ENCODE results near the gene SLC5A11.

SLC5A11 gene

DNA sequence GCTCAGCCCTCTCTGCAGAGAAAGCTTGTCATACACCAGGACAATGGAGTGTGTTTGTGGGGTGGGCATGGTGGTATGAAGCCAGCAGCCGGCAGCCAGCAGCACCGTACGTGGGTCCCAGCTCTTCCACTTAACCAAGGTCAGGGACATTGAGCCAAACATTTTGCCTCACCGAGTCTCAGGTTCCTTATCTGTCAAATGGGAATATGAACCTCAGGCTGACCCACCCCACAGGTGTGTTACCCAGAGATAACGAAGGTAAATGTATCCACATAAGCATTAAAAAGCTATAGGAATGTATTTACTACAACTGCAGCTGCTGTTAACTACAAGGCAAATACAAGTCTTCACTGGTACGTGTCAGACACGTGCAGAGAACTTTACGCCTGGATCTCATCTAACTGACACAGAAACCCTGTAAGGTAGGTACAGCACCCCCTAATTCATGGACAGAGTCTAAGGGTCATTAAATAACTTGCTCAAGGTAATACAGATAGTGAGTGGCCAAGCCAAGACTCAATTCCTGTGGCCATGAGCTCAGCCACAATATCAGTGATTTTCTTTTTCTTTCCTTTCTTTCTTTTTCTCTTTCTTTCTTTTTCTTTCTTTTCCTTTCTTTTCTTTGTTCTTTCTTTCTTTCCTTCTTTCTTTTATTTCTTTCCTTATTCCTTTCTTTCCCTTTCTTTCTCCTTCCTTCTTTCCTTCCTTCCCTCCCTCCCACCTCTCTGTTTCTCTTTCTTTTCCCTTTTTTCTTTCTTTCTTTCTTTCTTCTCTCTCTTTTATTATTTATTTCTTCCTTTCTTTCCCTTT lies 990 bp downstream of the SLC5A11 start:
- H3K79me1 ChIP-seq (ENCODE audit: low read depth, low read length), result no peaks in the 10 kb centered on the region
- no peak overlapping the region for H3K23ac ChIP-seq (ENCODE audit: low read depth, low read length, poor library complexity)
- no peaks in the 10 kb centered on the region for H3K9me3 ChIP-seq (replicated peaks in 1 of 2; ENCODE audit: control insufficient read depth in 2 of 2, insufficient read depth in 1 of 2, low read depth in 1 of 2, low read length in 2 of 2)
- WGBS, 2 donors (ENCODE audit: extremely low coverage in 2 of 2, insufficient read length in 2 of 2, insufficient replicate concordance in 1 of 2), result no CpG with 5 or more reads among the region's 8 CpGs
- H2AFZ ChIP-seq (ENCODE audit: low read length), result no peak overlapping the region
- no peak overlapping the region for H2AK5ac ChIP-seq (ENCODE audit: low read depth, low read length)
- H3K4me1 ChIP-seq (ENCODE audit: control insufficient read depth in 2 of 2, insufficient read depth in 1 of 2, low read depth in 1 of 2, low read length in 2 of 2), result no peaks in the 10 kb centered on the region
- no peak overlapping the region for H4K91ac ChIP-seq (ENCODE audit: low read depth, low read length, poor library complexity)
- no peak overlapping the region for H3K27ac ChIP-seq (replicated peaks; ENCODE audit: low read length)
- no peak overlapping the region for H3K4me2 ChIP-seq (ENCODE audit: insufficient read depth, low read length, poor library complexity, severe bottlenecking)
- no peak overlapping the region for H2BK12ac ChIP-seq (ENCODE audit: low read length)
- no peak overlapping the region for H3K4ac ChIP-seq (ENCODE audit: low read length)
- H3K36me3 ChIP-seq (replicated peaks in 1 of 2; ENCODE audit: control insufficient read depth in 2 of 2, insufficient read depth in 2 of 2, low read length in 2 of 2), result no peaks in the 10 kb centered on the region
- peak overlapping the region in 1 of 2 donors; percentile 41 for H3K4me3 ChIP-seq (ENCODE audit: low read length in 2 of 2)
- peaks cover 0 to 2% (median 0%) of the 10 kb centered on the region in 3 experiments for H3K27me3 ChIP-seq (ENCODE audit: control insufficient read depth in 3 of 3, insufficient read depth in 3 of 3, low read depth in 1 of 3, low read length in 3 of 3)
- no peak overlapping the region for H3K18ac ChIP-seq (ENCODE audit: low read length)
- no peak for DNase-seq (ENCODE audit: low spot score)
- peak overlapping the region; percentile 82 for H3K14ac ChIP-seq (ENCODE audit: low read length)
- no peak overlapping the region for H2BK5ac ChIP-seq (ENCODE audit: low read length)
- H4K8ac ChIP-seq (ENCODE audit: low read depth, low read length), result no peak overlapping the region
- no peak overlapping the region for H2BK15ac ChIP-seq (ENCODE audit: low read length)
- H2BK120ac ChIP-seq (ENCODE audit: low read depth, low read length), result no peak overlapping the region
- H3K9ac ChIP-seq (ENCODE audit: low read depth, low read length, poor library complexity), result no peak overlapping the region

DNA sequence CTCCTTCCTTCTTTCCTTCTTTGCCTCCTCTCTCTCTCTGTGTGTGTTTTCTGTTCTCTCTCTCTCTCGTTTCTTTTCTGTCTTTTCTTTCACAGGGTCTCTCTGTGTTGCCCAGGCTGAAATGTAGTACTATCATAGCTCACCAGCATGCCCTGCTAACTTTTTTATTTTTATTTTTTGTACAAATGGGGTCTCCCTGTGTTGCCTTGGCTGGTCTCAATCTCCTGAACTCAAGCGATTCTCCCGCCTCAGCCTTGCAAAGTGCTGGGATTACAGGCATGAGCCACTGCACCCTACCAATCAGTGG lies 1.5 kb downstream of the SLC5A11 start:
- H2AK5ac ChIP-seq (ENCODE audit: low read depth, low read length), result no peak overlapping the region
- H4K8ac ChIP-seq (ENCODE audit: low read depth, low read length), result no peak overlapping the region
- no peaks in the 10 kb centered on the region for H3K9me3 ChIP-seq (replicated peaks in 1 of 2; ENCODE audit: control insufficient read depth in 2 of 2, insufficient read depth in 1 of 2, low read depth in 1 of 2, low read length in 2 of 2)
- no peaks in the 10 kb centered on the region for H3K79me1 ChIP-seq (ENCODE audit: low read depth, low read length)
- no peak overlapping the region for H2BK12ac ChIP-seq (ENCODE audit: low read length)
- H3K23ac ChIP-seq (ENCODE audit: low read depth, low read length, poor library complexity), result no peak overlapping the region
- no peaks in the 10 kb centered on the region for H3K36me3 ChIP-seq (replicated peaks in 1 of 2; ENCODE audit: control insufficient read depth in 2 of 2, insufficient read depth in 2 of 2, low read length in 2 of 2)
- no peak overlapping the region for H2AFZ ChIP-seq (ENCODE audit: low read length)
- DNase-seq (ENCODE audit: low spot score), result no peak
- no peak overlapping the region for H3K18ac ChIP-seq (ENCODE audit: low read length)
- H2BK5ac ChIP-seq (ENCODE audit: low read length), result no peak overlapping the region
- no peak overlapping the region for H2BK15ac ChIP-seq (ENCODE audit: low read length)
- no peak overlapping the region for H3K4me3 ChIP-seq (ENCODE audit: low read length in 2 of 2)
- no peak overlapping the region for H2BK120ac ChIP-seq (ENCODE audit: low read depth, low read length)
- H3K9ac ChIP-seq (ENCODE audit: low read depth, low read length, poor library complexity), result no peak overlapping the region
- H3K4me2 ChIP-seq (ENCODE audit: insufficient read depth, low read length, poor library complexity, severe bottlenecking), result no peak overlapping the region
- H3K27me3 ChIP-seq (ENCODE audit: control insufficient read depth in 3 of 3, insufficient read depth in 3 of 3, low read depth in 1 of 3, low read length in 3 of 3), result peaks cover 0 to 5% (median 0%) of the 10 kb centered on the region in 3 experiments
- H3K27ac ChIP-seq (replicated peaks; ENCODE audit: low read length), result no peak overlapping the region
- no CpG with 5 or more reads among the region's 3 CpGs for WGBS, 2 donors (ENCODE audit: extremely low coverage in 2 of 2, insufficient read length in 2 of 2, insufficient replicate concordance in 1 of 2)
- peaks cover 0 to 3% of the 10 kb centered on the region in 2 donors for H3K4me1 ChIP-seq (ENCODE audit: control insufficient read depth in 2 of 2, insufficient read depth in 1 of 2, low read depth in 1 of 2, low read length in 2 of 2)
- no peak overlapping the region for H3K14ac ChIP-seq (ENCODE audit: low read length)
- H3K4ac ChIP-seq (ENCODE audit: low read length), result no peak overlapping the region
- no peak overlapping the region for H4K91ac ChIP-seq (ENCODE audit: low read depth, low read length, poor library complexity)

DNA sequence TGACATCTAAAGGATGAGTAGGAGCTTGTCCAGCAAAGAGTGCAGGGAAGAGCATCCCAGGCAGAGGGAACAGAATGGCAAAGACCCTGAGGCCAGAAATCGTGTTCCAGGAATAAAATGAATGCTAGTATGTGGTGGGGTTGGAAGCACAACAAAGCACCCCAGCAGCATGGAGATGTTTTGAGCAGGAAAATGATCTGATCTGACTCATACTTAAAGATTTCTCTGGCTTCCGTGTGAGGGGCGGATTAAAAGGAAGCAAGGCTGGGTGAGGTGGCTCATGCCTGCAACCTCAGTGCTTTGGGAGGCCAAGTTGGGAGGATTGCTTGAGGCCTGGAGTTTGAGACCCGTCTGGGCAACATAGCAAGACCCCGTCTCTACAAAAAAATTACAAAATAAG lies 2.3 kb downstream of the SLC5A11 start:
- no peak for DNase-seq (ENCODE audit: low spot score)
- WGBS, 2 donors (ENCODE audit: extremely low coverage in 2 of 2, insufficient read length in 2 of 2, insufficient replicate concordance in 1 of 2), result no CpG with 5 or more reads among the region's 5 CpGs

GRCh38 chr16:24849641-24850040 lies 3.9 kb downstream of the SLC5A11 start:
- no peak overlapping the region for H3K4ac ChIP-seq (ENCODE audit: low read length)
- no peak for DNase-seq (ENCODE audit: low spot score)
- H3K4me3 ChIP-seq (ENCODE audit: low read length in 2 of 2), result no peak overlapping the region
- H2BK12ac ChIP-seq (ENCODE audit: low read length), result no peak overlapping the region
- no peak overlapping the region for H4K8ac ChIP-seq (ENCODE audit: low read depth, low read length)
- no peak overlapping the region for H3K4me2 ChIP-seq (ENCODE audit: insufficient read depth, low read length, poor library complexity, severe bottlenecking)
- whole genome bisulfite sequencing, 2 donors (ENCODE audit: extremely low coverage in 2 of 2, insufficient read length in 2 of 2, insufficient replicate concordance in 1 of 2), result no CpG with 5 or more reads among the region's 5 CpGs
- H3K27ac ChIP-seq (replicated peaks; ENCODE audit: low read length), result no peak overlapping the region
- H3K9ac ChIP-seq (ENCODE audit: low read depth, low read length, poor library complexity), result no peak overlapping the region
- H3K4me1 ChIP-seq (ENCODE audit: control insufficient read depth in 2 of 2, insufficient read depth in 1 of 2, low read depth in 1 of 2, low read length in 2 of 2), result peaks cover 0 to 3% of the 10 kb centered on the region in 2 donors
- no peak overlapping the region for H3K14ac ChIP-seq (ENCODE audit: low read length)
- H3K79me1 ChIP-seq (ENCODE audit: low read depth, low read length), result no peaks in the 10 kb centered on the region
- no peak overlapping the region for H4K91ac ChIP-seq (ENCODE audit: low read depth, low read length, poor library complexity)
- no peak overlapping the region for H2BK120ac ChIP-seq (ENCODE audit: low read depth, low read length)
- no peak overlapping the region for H2BK15ac ChIP-seq (ENCODE audit: low read length)
- no peaks in the 10 kb centered on the region for H3K36me3 ChIP-seq (replicated peaks in 1 of 2; ENCODE audit: control insufficient read depth in 2 of 2, insufficient read depth in 2 of 2, low read length in 2 of 2)
- H2AK5ac ChIP-seq (ENCODE audit: low read depth, low read length), result no peak overlapping the region
- no peak overlapping the region for H3K23ac ChIP-seq (ENCODE audit: low read depth, low read length, poor library complexity)
- H3K18ac ChIP-seq (ENCODE audit: low read length), result no peak overlapping the region
- no peak overlapping the region for H2AFZ ChIP-seq (ENCODE audit: low read length)
- H3K27me3 ChIP-seq (ENCODE audit: control insufficient read depth in 3 of 3, insufficient read depth in 3 of 3, low read depth in 1 of 3, low read length in 3 of 3), result peaks cover 0 to 5% (median 0%) of the 10 kb centered on the region in 3 experiments
- H2BK5ac ChIP-seq (ENCODE audit: low read length), result no peak overlapping the region
- H3K9me3 ChIP-seq (replicated peaks in 1 of 2; ENCODE audit: control insufficient read depth in 2 of 2, insufficient read depth in 1 of 2, low read depth in 1 of 2, low read length in 2 of 2), result no peaks in the 10 kb centered on the region

More for the DNA sequence above, 2.3 kb downstream of the SLC5A11 start:
- no peak overlapping the region for H3K4me3 ChIP-seq (ENCODE audit: low read length in 2 of 2)
- H3K14ac ChIP-seq (ENCODE audit: low read length), result no peak overlapping the region
- no peak overlapping the region for H3K18ac ChIP-seq (ENCODE audit: low read length)
- H3K9ac ChIP-seq (ENCODE audit: low read depth, low read length, poor library complexity), result no peak overlapping the region
- no peak overlapping the region for H2AFZ ChIP-seq (ENCODE audit: low read length)
- no peak overlapping the region for H3K23ac ChIP-seq (ENCODE audit: low read depth, low read length, poor library complexity)
- no peak overlapping the region for H4K8ac ChIP-seq (ENCODE audit: low read depth, low read length)
- no peak overlapping the region for H3K4ac ChIP-seq (ENCODE audit: low read length)
- no peak overlapping the region for H3K27ac ChIP-seq (replicated peaks; ENCODE audit: low read length)
- no peaks in the 10 kb centered on the region for H3K36me3 ChIP-seq (replicated peaks in 1 of 2; ENCODE audit: control insufficient read depth in 2 of 2, insufficient read depth in 2 of 2, low read length in 2 of 2)
- H3K79me1 ChIP-seq (ENCODE audit: low read depth, low read length), result no peaks in the 10 kb centered on the region
- H2BK15ac ChIP-seq (ENCODE audit: low read length), result no peak overlapping the region
- no peak overlapping the region for H3K4me2 ChIP-seq (ENCODE audit: insufficient read depth, low read length, poor library complexity, severe bottlenecking)
- H2BK12ac ChIP-seq (ENCODE audit: low read length), result no peak overlapping the region
- H2BK120ac ChIP-seq (ENCODE audit: low read depth, low read length), result no peak overlapping the region
- H2BK5ac ChIP-seq (ENCODE audit: low read length), result no peak overlapping the region
- no peak overlapping the region for H4K91ac ChIP-seq (ENCODE audit: low read depth, low read length, poor library complexity)
- no peaks in the 10 kb centered on the region for H3K9me3 ChIP-seq (replicated peaks in 1 of 2; ENCODE audit: control insufficient read depth in 2 of 2, insufficient read depth in 1 of 2, low read depth in 1 of 2, low read length in 2 of 2)
- H3K4me1 ChIP-seq (ENCODE audit: control insufficient read depth in 2 of 2, insufficient read depth in 1 of 2, low read depth in 1 of 2, low read length in 2 of 2), result peaks cover 0 to 3% of the 10 kb centered on the region in 2 donors
- peaks cover 0 to 5% (median 0%) of the 10 kb centered on the region in 3 experiments for H3K27me3 ChIP-seq (ENCODE audit: control insufficient read depth in 3 of 3, insufficient read depth in 3 of 3, low read depth in 1 of 3, low read length in 3 of 3)
- H2AK5ac ChIP-seq (ENCODE audit: low read depth, low read length), result no peak overlapping the region
